H9 (cell line): ENCODE results near the gene BLTP3A. TPM values are rescaled to one million over a fixed set of nuclear protein-coding genes. Genes with fewer than 3 reads are reported as not detected.

Experiments
- DNase-seq: peaks from one replicate; pipeline ENCODE4 v3.0.0-alpha.2; 2017
- H2AFZ ChIP-seq: one replicate; pipeline ENCODE4 v1.6.1; 2013; ENCODE audit warnings: mild to moderate bottlenecking, low read length, control low read depth, moderate library complexity
- H2AK5ac ChIP-seq: 2 replicates; pipeline ENCODE4 v1.6.1; 2013; ENCODE audit warnings: low read length, control low read depth, mixed read lengths; ENCODE audit not compliant: insufficient read length
- H2BK120ac ChIP-seq: one replicate; pipeline ENCODE4 v1.6.1; 2013; ENCODE audit warnings: low read depth, mild to moderate bottlenecking, low read length, control low read depth, inconsistent platforms; ENCODE audit not compliant: poor library complexity, severe bottlenecking
- H2BK12ac ChIP-seq: 2 replicates; pipeline ENCODE4 v1.6.1; 2013; ENCODE audit warnings: low read length, control low read depth, mixed read lengths, low read depth; ENCODE audit not compliant: insufficient read length
- H2BK15ac ChIP-seq: 2 replicates; pipeline ENCODE4 v1.6.1; 2013; ENCODE audit warnings: low read depth, low read length, control low read depth
- H2BK20ac ChIP-seq: one replicate; pipeline ENCODE4 v1.6.1; 2013; ENCODE audit warnings: low read depth, mild to moderate bottlenecking, low read length, control low read depth, inconsistent platforms; ENCODE audit not compliant: poor library complexity, severe bottlenecking
- H2BK5ac ChIP-seq: 2 replicates; pipeline ENCODE4 v1.6.1; 2013; ENCODE audit warnings: low read length, control low read depth, mixed read lengths; ENCODE audit not compliant: insufficient read length
- H3K14ac ChIP-seq: 2 replicates; pipeline ENCODE4 v1.6.1; 2013; ENCODE audit warnings: low read length, control low read depth; ENCODE audit not compliant: insufficient read depth
- H3K18ac ChIP-seq: 2 replicates; pipeline ENCODE4 v1.6.1; 2013; ENCODE audit warnings: low read depth, mild to moderate bottlenecking, mixed read lengths, low read length, control low read depth; ENCODE audit not compliant: insufficient read length
- H3K23ac ChIP-seq: 2 replicates; pipeline ENCODE4 v1.6.1; 2013; ENCODE audit warnings: low read length, control low read depth, mixed read lengths, low read depth; ENCODE audit not compliant: insufficient read length
- H3K23me2 ChIP-seq: 2 replicates; pipeline ENCODE4 v1.6.1; 2013; ENCODE audit warnings: low read depth, mild to moderate bottlenecking, mixed read lengths, low read length, control low read depth; ENCODE audit not compliant: insufficient read length, poor library complexity, severe bottlenecking
- H3K27ac ChIP-seq: 2 replicates; pipeline ENCODE4 v1.5.1; 2013; ENCODE audit warnings: low read length, control low read depth, mixed read lengths, low read depth; ENCODE audit not compliant: insufficient read length
- H3K27me3 ChIP-seq: 2 replicates; pipeline ENCODE4 v1.6.1; 2013; ENCODE audit warnings: low read length, control low read depth, inconsistent platforms; ENCODE audit not compliant: insufficient read depth
- H3K4ac ChIP-seq: 2 replicates; pipeline ENCODE4 v1.6.1; 2013; ENCODE audit warnings: low read depth, mild to moderate bottlenecking, control low read depth, inconsistent platforms, low read length, moderate library complexity
- H3K4me1 ChIP-seq: 2 replicates; pipeline ENCODE4 v1.6.1; 2013; ENCODE audit warnings: low read length, control low read depth, inconsistent platforms; ENCODE audit not compliant: insufficient read depth
- H3K4me2 ChIP-seq: 2 replicates; pipeline ENCODE4 v1.6.1; 2013; ENCODE audit warnings: low read length, control low read depth, mixed read lengths; ENCODE audit not compliant: insufficient read length, insufficient read depth
- H3K56ac ChIP-seq: 2 replicates; pipeline ENCODE4 v1.6.1; 2013; ENCODE audit warnings: low read depth, mild to moderate bottlenecking, mixed read lengths, low read length, control low read depth; ENCODE audit not compliant: insufficient read length
- H3K79me1 ChIP-seq: 2 replicates; pipeline ENCODE4 v1.6.1; 2013; ENCODE audit warnings: low read depth, mild to moderate bottlenecking, moderate library complexity, low read length, control low read depth, inconsistent platforms; ENCODE audit not compliant: insufficient read depth, poor library complexity, severe bottlenecking
- H3K79me2 ChIP-seq: 2 replicates; pipeline ENCODE4 v1.6.1; 2013; ENCODE audit warnings: low read length, control low read depth, inconsistent platforms; ENCODE audit not compliant: insufficient read depth
- H3K9ac ChIP-seq: 2 replicates; pipeline ENCODE4 v1.6.1; 2013; ENCODE audit warnings: low read length, control low read depth, mixed read lengths; ENCODE audit not compliant: insufficient read length; ENCODE audit errors: extremely low read depth
- H3K9me3 ChIP-seq: one replicate; pipeline ENCODE4 v1.6.1; 2013; ENCODE audit warnings: low read depth, low read length, inconsistent platforms; ENCODE audit not compliant: control insufficient read depth
- H3T11ph ChIP-seq: one replicate; pipeline ENCODE4 v1.6.1; 2013; ENCODE audit warnings: mild to moderate bottlenecking, low read length, control low read depth, inconsistent platforms
- H4K20me1 ChIP-seq: one replicate; pipeline ENCODE4 v1.6.1; 2013; ENCODE audit not compliant: control insufficient read depth, insufficient read length, insufficient read depth
- H4K5ac ChIP-seq: 2 replicates; pipeline ENCODE4 v1.6.1; 2013; ENCODE audit warnings: low read depth, mild to moderate bottlenecking, mixed read lengths, low read length, control low read depth; ENCODE audit not compliant: insufficient read length
- H4K8ac ChIP-seq: replicated peaks from 2 replicates; pipeline ENCODE4 v1.6.1; 2013; ENCODE audit warnings: low read length, control low read depth, mixed read lengths, low read depth; ENCODE audit not compliant: insufficient read length
- H4K91ac ChIP-seq: 2 replicates; pipeline ENCODE4 v1.6.1; 2013; ENCODE audit warnings: low read depth, mild to moderate bottlenecking, moderate library complexity, mixed read lengths, low read length, control low read depth; ENCODE audit not compliant: insufficient read length
- H3K27ac Mint-ChIP-seq, 3 experiments: 2 replicates in 2 of 3; 3 replicates in 1 of 3; pipeline ENCODE4 v1.8.0; 2020 to 2021; ENCODE audit warnings: mixed read lengths in 3 of 3, mild to moderate bottlenecking in 1 of 3, moderate library complexity in 1 of 3
- H3K27me3 Mint-ChIP-seq: 2 replicates; pipeline ENCODE4 v1.8.0; 2021; ENCODE audit warnings: low read depth, mild to moderate bottlenecking, moderate library complexity, mixed read lengths
- H3K36me3 Mint-ChIP-seq, 3 experiments: 2 replicates in 2 of 3; 3 replicates in 1 of 3; pipeline ENCODE4 v1.8.0; 2020 to 2021; ENCODE audit warnings: low read depth in 3 of 3, mixed read lengths in 3 of 3; ENCODE audit not compliant: insufficient read depth in 1 of 3
- H3K4me1 Mint-ChIP-seq, 2 experiments: 2 replicates each; pipeline ENCODE4 v1.8.0; 2020; ENCODE audit warnings: mixed read lengths in 2 of 2
- H3K4me3 Mint-ChIP-seq, 2 experiments: 2 replicates in 1 of 2; 3 replicates in 1 of 2; pipeline ENCODE4 v1.8.0; 2020 to 2021; ENCODE audit warnings: mild to moderate bottlenecking in 2 of 2, mixed read lengths in 2 of 2, moderate library complexity in 1 of 2
- H3K9me3 Mint-ChIP-seq, 2 experiments: 2 replicates in 1 of 2; 3 replicates in 1 of 2; pipeline ENCODE4 v1.8.0; 2020; ENCODE audit warnings: mild to moderate bottlenecking in 2 of 2, mixed read lengths in 2 of 2, moderate library complexity in 1 of 2
- WGBS: extraction: QIAGEN DNeasy Blood & Tissue Kit; methylation state at CpG from one replicate; pipeline ENCODE4 v1.1.7; 2013; ENCODE audit warnings: missing lambda C conversion rate, low lambda C conversion rate, mixed read lengths; ENCODE audit not compliant: insufficient read length; ENCODE audit errors: extremely low coverage; 5-methylcytosine and 5-hydroxymethylcytosine counted together
- total RNA-seq: library from RNA; stranded (reverse); gene quantifications from 2 replicates; pipeline ENCODE4 v1.2.1, GENCODE V29; 2021
- TF ChIP-seq, protein P1 (sequence below): fragments of 200-600 bp; sonication (generic); conservative IDR thresholded peaks from 3 replicates; pipeline ENCODE4 v1.8.0; 2021; ENCODE audit warnings: antibody characterized with exemption, mild to moderate bottlenecking

BLTP3A gene
- total RNA-seq, 1 experiment from 2014 or later, result 17.8 TPM

- H3K27me3 Mint-ChIP-seq, result no peaks in the 10 kb centered on the region
- H3K36me3 Mint-ChIP-seq, result peaks cover 0 to 3% (median 0%) of the 10 kb centered on the region in 3 experiments; a peak in 2 of 7 replicates
- WGBS, result no CpG with 5 or more reads among the region's 3 CpGs
Observed at GRCh38 chr6:34798057-34798456, 6.2 kb downstream of the BLTP3A start.

More at GRCh38 chr6:34798057-34798456, 6.2 kb downstream of the BLTP3A start:
- Histone ChIP-seq H2BK5ac (no peak overlapping the region), H3K23ac (no peak overlapping the region), H2AFZ (no peak overlapping the region), H3K14ac (no peak overlapping the region), H4K91ac (no peak overlapping the region), H4K8ac (no peak overlapping the region), H2BK120ac (no peak overlapping the region), H4K5ac (no peak overlapping the region), H3K79me2 (peaks cover 2% of the 10 kb centered on the region; the same call in 1 of the 2 replicates), H3K4me2 (no peak overlapping the region), H3K9me3 (no peaks in the 10 kb centered on the region), H4K20me1 (no peaks in the 10 kb centered on the region), H3K56ac (no peak overlapping the region), H3K4me1 (no peaks in the 10 kb centered on the region), H3K9ac (no peak overlapping the region), H2AK5ac (no peak overlapping the region), H3K27me3 (no peaks in the 10 kb centered on the region), H3T11ph (no peak overlapping the region), H3K23me2 (peaks cover 1% of the 10 kb centered on the region), H2BK20ac (no peak overlapping the region), H2BK12ac (no peak overlapping the region), H3K4ac (no peak overlapping the region), H2BK15ac (no peak overlapping the region), H3K18ac (no peak overlapping the region), H3K79me1 (peaks cover 4% of the 10 kb centered on the region), H3K27ac (no peak overlapping the region)
- Mint-ChIP-seq H3K27ac (no peak overlapping the region), H3K9me3 (no peaks in the 10 kb centered on the region), H3K4me1 (peaks cover 5 to 7% of the 10 kb centered on the region in 2 experiments), H3K4me3 (no peak overlapping the region)
- DNase-seq, result no peak
- TF ChIP-seq, protein P1, sequence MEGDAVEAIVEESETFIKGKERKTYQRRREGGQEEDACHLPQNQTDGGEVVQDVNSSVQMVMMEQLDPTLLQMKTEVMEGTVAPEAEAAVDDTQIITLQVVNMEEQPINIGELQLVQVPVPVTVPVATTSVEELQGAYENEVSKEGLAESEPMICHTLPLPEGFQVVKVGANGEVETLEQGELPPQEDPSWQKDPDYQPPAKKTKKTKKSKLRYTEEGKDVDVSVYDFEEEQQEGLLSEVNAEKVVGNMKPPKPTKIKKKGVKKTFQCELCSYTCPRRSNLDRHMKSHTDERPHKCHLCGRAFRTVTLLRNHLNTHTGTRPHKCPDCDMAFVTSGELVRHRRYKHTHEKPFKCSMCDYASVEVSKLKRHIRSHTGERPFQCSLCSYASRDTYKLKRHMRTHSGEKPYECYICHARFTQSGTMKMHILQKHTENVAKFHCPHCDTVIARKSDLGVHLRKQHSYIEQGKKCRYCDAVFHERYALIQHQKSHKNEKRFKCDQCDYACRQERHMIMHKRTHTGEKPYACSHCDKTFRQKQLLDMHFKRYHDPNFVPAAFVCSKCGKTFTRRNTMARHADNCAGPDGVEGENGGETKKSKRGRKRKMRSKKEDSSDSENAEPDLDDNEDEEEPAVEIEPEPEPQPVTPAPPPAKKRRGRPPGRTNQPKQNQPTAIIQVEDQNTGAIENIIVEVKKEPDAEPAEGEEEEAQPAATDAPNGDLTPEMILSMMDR, result no peak
